ENCODE data around the gene DAB2IP. TPM values are rescaled to one million over a fixed set of nuclear protein-coding genes. Genes with fewer than 3 reads are reported as not detected.
A peak's percentile ranks its signal among the peaks of the same experiment; 100 is the strongest.

DAB2IP gene
- total RNA-seq, 2 experiments from 2014 or later: 0.06 TPM; not detected in 1

- H3K9me3 Mint-ChIP-seq: no peaks in the 10 kb centered on the region
- no peaks in the 10 kb centered on the region for H3K27me3 Mint-ChIP-seq
- ChIA-PET POLR2A (no interaction called here), CTCF (no interaction called here)
- no peaks in the 10 kb centered on the region for H3K4me1 ChIP-seq (ENCODE audit: insufficient read depth, low read length)
- ATAC-seq (ENCODE audit: poor library complexity) (no peak), DNase-seq (no peak)
- TF ChIP-seq CTCF (IDR thresholded peaks at IDR 0.05): no peak
- H3K27ac ChIP-seq (ENCODE audit: low read depth in 1 of 2, low read length in 2 of 2): no peak overlapping the region
- no peaks in the 10 kb centered on the region for H3K27me3 ChIP-seq (ENCODE audit: control insufficient read depth in 1 of 2, insufficient read depth in 2 of 2, low read length in 2 of 2)
- no peaks in the 10 kb centered on the region for H3K36me3 Mint-ChIP-seq (ENCODE audit: low read depth)
- intact Hi-C loops (cut with DNase I, micrococcal nuclease): no loop called here
- no peak overlapping the region for H3K4me3 Mint-ChIP-seq
- H3K4me3 ChIP-seq (ENCODE audit: low read length): no peak overlapping the region
- H3K4me1 Mint-ChIP-seq (ENCODE audit: low read depth): no peaks in the 10 kb centered on the region
- no peaks in the 10 kb centered on the region for H3K36me3 ChIP-seq (ENCODE audit: insufficient read depth, low read length)
- no peak overlapping the region for H3K27ac Mint-ChIP-seq
- peaks cover 0 to 10% of the 10 kb centered on the region in 2 experiments for H3K9me3 ChIP-seq (ENCODE audit: control insufficient read depth in 1 of 2, insufficient read depth in 1 of 2, low read length in 2 of 2)
Measured at GRCh38 chr9:121638901-121639592, 12.4 kb upstream of the DAB2IP start.

- peaks cover 0 to 10% of the 10 kb centered on the region in 2 experiments for H3K9me3 ChIP-seq (ENCODE audit: control insufficient read depth in 1 of 2, insufficient read depth in 1 of 2, low read length in 2 of 2)
- H3K27me3 ChIP-seq (ENCODE audit: control insufficient read depth in 1 of 2, insufficient read depth in 2 of 2, low read length in 2 of 2): no peaks in the 10 kb centered on the region
- CTCF ChIA-PET: no interaction called here
- POLR2A ChIA-PET: no interaction called here
- Mint-ChIP-seq H3K36me3 (ENCODE audit: low read depth) (no peaks in the 10 kb centered on the region), H3K27ac (no peak overlapping the region), H3K9me3 (no peaks in the 10 kb centered on the region), H3K27me3 (no peaks in the 10 kb centered on the region), H3K4me1 (ENCODE audit: low read depth) (no peaks in the 10 kb centered on the region), H3K4me3 (no peak overlapping the region)
- H3K36me3 ChIP-seq (ENCODE audit: insufficient read depth, low read length): no peaks in the 10 kb centered on the region
- intact Hi-C loops (cut with DNase I, micrococcal nuclease): no loop called here
- no peak overlapping the region for H3K4me3 ChIP-seq (ENCODE audit: low read length)
- no peak for TF ChIP-seq CTCF (IDR thresholded peaks at IDR 0.05)
- no peaks in the 10 kb centered on the region for H3K4me1 ChIP-seq (ENCODE audit: insufficient read depth, low read length)
- DNase-seq (no peak), ATAC-seq (ENCODE audit: poor library complexity) (no peak)
- no peak overlapping the region for H3K27ac ChIP-seq (ENCODE audit: low read depth in 1 of 2, low read length in 2 of 2)
Measured at GRCh38 chr9:121639619-121640018, 11.8 kb upstream of the DAB2IP start.

- Mint-ChIP-seq H3K27me3 (no peaks in the 10 kb centered on the region), H3K4me3 (no peak overlapping the region), H3K36me3 (ENCODE audit: low read depth) (no peaks in the 10 kb centered on the region), H3K4me1 (ENCODE audit: low read depth) (no peaks in the 10 kb centered on the region), H3K9me3 (no peaks in the 10 kb centered on the region), H3K27ac (no peak overlapping the region)
- intact Hi-C loops (cut with DNase I, micrococcal nuclease): no loop called here
- Histone ChIP-seq H3K4me3 (ENCODE audit: low read length) (no peak overlapping the region), H3K36me3 (ENCODE audit: insufficient read depth, low read length) (no peaks in the 10 kb centered on the region), H3K27ac (ENCODE audit: low read depth in 1 of 2, low read length in 2 of 2) (no peak overlapping the region), H3K27me3 (ENCODE audit: control insufficient read depth in 1 of 2, insufficient read depth in 2 of 2, low read length in 2 of 2) (no peaks in the 10 kb centered on the region), H3K9me3 (ENCODE audit: control insufficient read depth in 1 of 2, insufficient read depth in 1 of 2, low read length in 2 of 2) (peaks cover 0 to 10% of the 10 kb centered on the region in 2 experiments), H3K4me1 (ENCODE audit: insufficient read depth, low read length) (no peaks in the 10 kb centered on the region)
- ChIA-PET POLR2A (no interaction called here), CTCF (no interaction called here)
- TF ChIP-seq CTCF (IDR thresholded peaks at IDR 0.05): no peak
- no peak for ATAC-seq (ENCODE audit: poor library complexity)
- DNase-seq: peak in 4 of 14 experiments; percentile 6 to 28 (median 14)
Measured at GRCh38 chr9:121640076-121640475, 11.4 kb upstream of the DAB2IP start.

Measured in CD4-positive, alpha-beta T cell (primary cell).